ENCODE measurements around the gene PRSS35.

DNA sequence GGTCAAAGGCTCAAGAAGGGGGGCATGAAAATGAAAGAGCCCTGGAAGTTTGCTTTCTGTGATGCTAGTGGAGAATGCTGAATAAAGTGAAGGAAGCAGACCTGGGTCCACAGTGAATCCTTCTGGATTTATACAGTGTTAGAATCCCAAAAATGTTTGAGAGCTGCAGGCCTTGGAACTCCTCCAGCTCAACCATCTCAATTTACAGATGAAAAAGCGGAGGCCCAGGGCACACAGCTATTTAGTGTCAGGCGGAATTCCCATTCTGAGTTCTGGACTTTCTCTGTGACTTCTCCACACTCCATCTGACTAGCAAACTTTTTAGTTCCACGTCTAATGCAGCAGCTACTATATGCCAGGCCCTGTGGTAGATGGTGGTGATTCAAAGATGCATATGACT lies 1.5 kb upstream of the PRSS35 start:
- TF ChIP-seq, protein P1, sequence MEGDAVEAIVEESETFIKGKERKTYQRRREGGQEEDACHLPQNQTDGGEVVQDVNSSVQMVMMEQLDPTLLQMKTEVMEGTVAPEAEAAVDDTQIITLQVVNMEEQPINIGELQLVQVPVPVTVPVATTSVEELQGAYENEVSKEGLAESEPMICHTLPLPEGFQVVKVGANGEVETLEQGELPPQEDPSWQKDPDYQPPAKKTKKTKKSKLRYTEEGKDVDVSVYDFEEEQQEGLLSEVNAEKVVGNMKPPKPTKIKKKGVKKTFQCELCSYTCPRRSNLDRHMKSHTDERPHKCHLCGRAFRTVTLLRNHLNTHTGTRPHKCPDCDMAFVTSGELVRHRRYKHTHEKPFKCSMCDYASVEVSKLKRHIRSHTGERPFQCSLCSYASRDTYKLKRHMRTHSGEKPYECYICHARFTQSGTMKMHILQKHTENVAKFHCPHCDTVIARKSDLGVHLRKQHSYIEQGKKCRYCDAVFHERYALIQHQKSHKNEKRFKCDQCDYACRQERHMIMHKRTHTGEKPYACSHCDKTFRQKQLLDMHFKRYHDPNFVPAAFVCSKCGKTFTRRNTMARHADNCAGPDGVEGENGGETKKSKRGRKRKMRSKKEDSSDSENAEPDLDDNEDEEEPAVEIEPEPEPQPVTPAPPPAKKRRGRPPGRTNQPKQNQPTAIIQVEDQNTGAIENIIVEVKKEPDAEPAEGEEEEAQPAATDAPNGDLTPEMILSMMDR (IDR thresholded peaks at IDR 0.05; ENCODE audit: low read length), result no peak
- no peak for TF ChIP-seq EZH2 (optimal IDR thresholded peaks at IDR 0.05; ENCODE audit: low read depth, low read length)
